ENCODE measurements around the gene HDAC4.
A peak's percentile ranks its signal among the peaks of the same experiment; 100 is the strongest.
"Not testable (repeated sequence)": the region's sequence is repeated elsewhere in the genome, so short reads cannot be mapped to it uniquely, and the experiment has no call there.

HDAC4 gene

DNA sequence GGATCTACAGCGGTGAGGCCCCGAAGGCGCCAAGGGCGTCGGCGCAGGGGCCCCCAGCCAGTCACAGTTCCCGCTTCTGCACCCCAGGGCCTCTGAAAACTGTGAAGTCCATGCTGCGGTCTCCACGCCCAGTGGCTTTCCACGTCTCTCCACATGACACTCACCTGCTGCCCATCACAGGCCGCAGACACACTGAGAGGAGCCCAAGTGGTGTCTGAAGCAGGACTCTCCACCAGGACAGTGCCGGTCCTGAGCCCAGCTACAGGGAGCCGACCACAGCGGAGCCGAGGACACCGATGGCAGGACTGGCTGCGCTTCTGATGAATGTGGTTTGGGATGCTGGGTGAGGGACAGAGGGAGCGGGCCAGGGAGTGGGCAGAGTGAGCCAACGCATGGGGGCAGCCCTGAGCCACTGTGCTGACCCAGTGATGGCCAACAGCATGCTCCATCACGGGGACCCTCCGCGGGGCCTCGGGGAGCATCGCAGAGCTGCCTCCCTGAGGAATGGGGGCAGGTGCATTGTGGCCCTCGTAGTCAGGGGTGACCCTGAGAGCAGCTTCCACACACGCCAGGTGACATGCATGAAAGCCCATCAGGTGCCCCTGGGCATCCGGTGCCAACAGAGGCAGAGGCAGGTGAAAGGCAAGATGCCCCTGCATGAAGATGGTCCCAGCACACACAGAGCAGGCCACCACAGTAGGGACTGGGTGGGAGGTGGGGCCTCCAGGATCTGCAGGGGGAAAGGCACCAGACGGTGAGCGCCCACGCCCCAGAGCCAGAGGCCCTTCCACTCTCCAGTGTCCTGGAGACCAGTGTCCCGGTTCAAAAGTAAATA, 116.6 kb downstream of the HDAC4 start:
- H3K4me3 Mint-ChIP-seq, result peak overlapping the region; percentile 62
- CTCF ChIA-PET, result no interaction called here
- peaks cover 61% of the 10 kb centered on the region for H3K4me1 Mint-ChIP-seq

DNA sequence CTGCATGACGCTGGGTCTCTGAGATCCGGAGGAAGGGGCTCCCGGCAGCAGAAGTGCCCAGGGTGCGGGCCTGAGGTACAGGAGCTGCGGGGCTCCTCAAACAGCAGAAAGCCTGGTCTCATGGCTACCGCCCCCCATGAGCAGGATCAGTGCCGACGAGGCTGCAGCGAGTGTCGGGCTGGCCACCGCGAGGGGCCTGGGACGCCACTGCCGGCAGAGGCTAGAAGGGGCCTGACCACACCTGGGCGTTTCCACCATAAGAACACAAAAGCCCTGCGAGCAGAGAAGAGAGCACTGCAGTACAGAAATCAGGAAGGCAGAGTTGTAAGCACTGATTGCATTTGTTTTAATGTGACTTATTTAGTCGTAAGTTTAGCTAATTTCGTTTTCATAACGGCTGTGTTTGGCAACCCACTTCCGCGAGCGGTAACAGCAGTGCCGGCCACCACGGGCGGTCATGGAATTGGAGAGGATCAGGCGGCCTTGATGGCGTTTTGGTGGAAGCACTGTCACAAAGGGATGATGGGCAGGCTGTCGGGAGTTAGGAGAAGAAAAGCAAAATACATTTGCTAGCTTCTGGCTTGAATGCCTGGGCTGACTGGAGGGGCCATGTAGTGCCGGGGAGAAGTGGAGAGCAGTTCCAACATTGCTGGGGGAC, 117.4 kb downstream of the HDAC4 start:
- Mint-ChIP-seq H3K27ac (no peak overlapping the region), H3K27me3 (no peaks in the 10 kb centered on the region), H3K36me3 (peaks cover 24% of the 10 kb centered on the region), H3K4me1 (peaks cover 61% of the 10 kb centered on the region), H3K4me3 (no peak overlapping the region), H3K9me3 (no peaks in the 10 kb centered on the region)
- no peak for DNase-seq
- CTCF ChIA-PET, result no interaction called here

More for the DNA sequence above, 116.6 kb downstream of the HDAC4 start:
- Mint-ChIP-seq H3K9me3 (no peaks in the 10 kb centered on the region), H3K27me3 (no peaks in the 10 kb centered on the region), H3K36me3 (peaks cover 22% of the 10 kb centered on the region), H3K27ac (peak overlapping the region; percentile 91)
- no peak for DNase-seq

GRCh38 chr2:239282448-239283287, 118.2 kb downstream of the HDAC4 start:
- H3K9me3 Mint-ChIP-seq, result no peaks in the 10 kb centered on the region
- peaks cover 60% of the 10 kb centered on the region for H3K4me1 Mint-ChIP-seq
- peaks cover 22% of the 10 kb centered on the region for H3K36me3 Mint-ChIP-seq
- CTCF ChIA-PET, result no interaction called here
- no peak overlapping the region for H3K4me3 Mint-ChIP-seq
- no peak overlapping the region for H3K27ac Mint-ChIP-seq
- no peaks in the 10 kb centered on the region for H3K27me3 Mint-ChIP-seq
- DNase-seq, result no peak

DNA sequence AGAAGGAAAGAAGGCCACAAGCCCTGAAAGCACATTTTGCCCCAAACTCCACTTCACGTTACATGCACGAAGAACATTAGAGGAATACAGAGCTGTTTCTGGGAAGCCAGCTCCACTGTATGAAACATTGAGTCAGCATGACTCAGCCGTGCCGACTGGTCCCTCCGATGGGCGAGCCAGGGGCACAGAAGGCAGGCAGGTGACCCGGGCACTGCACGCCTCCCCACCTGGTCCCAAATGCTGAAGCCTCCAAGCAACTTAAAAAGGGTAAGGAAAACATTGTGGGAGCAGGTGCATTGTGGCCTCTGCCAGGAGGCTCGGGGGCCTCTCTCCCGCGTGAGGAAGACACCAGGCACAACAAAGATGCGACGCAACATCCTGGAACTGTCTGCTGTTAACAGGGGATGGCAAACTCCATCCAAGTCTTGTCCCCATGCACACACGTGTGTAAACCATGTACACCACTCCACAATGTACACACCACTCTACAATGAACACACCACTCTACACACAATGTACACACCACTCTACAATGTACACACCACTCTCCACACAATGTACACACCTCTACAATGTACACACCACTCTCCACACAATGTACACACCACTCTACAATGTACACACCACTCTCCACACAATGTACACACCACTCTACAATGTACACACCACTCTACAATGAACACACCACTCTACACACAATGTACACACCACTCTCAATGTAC, 120.4 kb downstream of the HDAC4 start:
- H3K9me3 Mint-ChIP-seq, H3K27me3 Mint-ChIP-seq, H3K27ac Mint-ChIP-seq, CTCF ChIA-PET, H3K4me3 Mint-ChIP-seq: not testable (repeated sequence)
- Mint-ChIP-seq H3K36me3 (peaks cover 11% of the 10 kb centered on the region), H3K4me1 (peaks cover 59% of the 10 kb centered on the region)
- DNase-seq, result peak; percentile 35

DNA sequence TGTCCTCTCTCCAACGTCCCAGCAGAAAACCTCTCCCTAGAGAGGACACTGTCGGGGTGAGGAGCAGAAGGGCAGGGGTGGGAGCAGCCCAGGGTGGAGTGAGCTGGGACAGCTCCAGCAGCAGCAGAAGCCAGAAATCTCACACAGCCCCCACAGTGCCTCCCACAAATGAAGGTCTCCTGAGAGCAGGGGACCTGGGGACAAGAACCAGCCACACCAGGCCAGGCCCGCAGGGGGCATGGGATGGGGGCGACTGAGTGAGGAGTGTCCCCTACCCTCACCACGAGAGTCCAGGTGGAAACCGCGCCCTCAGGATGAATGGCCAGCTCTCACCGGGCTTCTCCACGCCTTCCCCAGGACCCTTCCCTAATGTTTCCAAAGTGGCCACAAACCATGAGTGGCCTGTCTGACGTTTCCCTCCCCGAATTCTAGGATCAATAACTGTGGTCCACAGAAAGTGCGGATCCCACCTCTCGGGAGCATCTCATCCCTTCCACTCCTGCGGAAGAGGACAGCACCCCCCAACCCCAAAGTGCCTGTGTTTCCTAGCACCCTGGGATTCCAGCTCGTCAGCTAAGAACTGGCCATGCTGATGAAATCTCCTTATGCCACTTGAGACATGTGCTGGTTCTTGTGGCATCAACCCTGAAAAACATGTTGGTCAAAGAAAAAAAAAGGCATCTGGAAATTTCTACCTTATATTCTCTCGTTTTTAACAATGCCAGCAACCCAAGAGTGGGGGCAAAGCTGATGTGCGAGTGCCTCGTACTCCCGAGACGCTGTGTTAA, 121.1 kb downstream of the HDAC4 start:
- Mint-ChIP-seq H3K9me3 (no peaks in the 10 kb centered on the region), H3K36me3 (peaks cover 13% of the 10 kb centered on the region), H3K4me3 (no peak overlapping the region), H3K27me3 (no peaks in the 10 kb centered on the region), H3K27ac (no peak overlapping the region), H3K4me1 (peaks cover 59% of the 10 kb centered on the region)
- CTCF ChIA-PET, result interaction anchor here (1.2 kb wide), 1 partner anchor 12 kb away, joined by 4 read pairs; no protein-coding TSS in a partner anchor
- DNase-seq, result peak; percentile 11

DNA sequence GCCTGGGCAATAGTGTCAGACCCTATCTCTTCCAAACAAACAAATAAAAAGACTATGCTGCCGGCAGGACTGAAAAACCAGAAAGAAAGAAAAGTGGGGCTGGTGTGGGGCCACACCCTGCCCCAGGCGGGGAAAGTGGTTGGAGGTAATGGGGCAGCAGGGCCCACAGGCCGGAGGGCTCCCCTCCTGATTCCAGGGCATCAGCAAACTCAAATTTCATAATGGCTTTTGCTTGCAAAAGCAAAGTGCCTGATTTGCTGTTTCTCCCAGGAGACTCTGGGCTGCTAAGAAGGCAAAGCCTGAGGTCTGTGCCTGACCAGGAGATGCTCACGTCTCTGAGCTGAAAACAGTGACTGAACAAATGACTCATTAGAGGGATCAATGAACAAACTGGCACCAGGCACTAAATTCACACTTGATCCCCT, 121.9 kb downstream of the HDAC4 start:
- no peak overlapping the region for H3K4me3 Mint-ChIP-seq
- DNase-seq, result no peak
- no peaks in the 10 kb centered on the region for H3K9me3 Mint-ChIP-seq
- no peak overlapping the region for H3K27ac Mint-ChIP-seq
- peaks cover 15% of the 10 kb centered on the region for H3K36me3 Mint-ChIP-seq
- no peaks in the 10 kb centered on the region for H3K27me3 Mint-ChIP-seq
- H3K4me1 Mint-ChIP-seq, result peaks cover 59% of the 10 kb centered on the region
- CTCF ChIA-PET, result interaction anchor here (1.2 kb wide), 1 partner anchor 12 kb away, joined by 4 read pairs; no protein-coding TSS in a partner anchor

GRCh38 chr2:239278361-239278760, 122.5 kb downstream of the HDAC4 start:
- DNase-seq, result peak; percentile 1
- Mint-ChIP-seq H3K36me3 (peaks cover 16% of the 10 kb centered on the region), H3K4me1 (peaks cover 59% of the 10 kb centered on the region), H3K9me3 (no peaks in the 10 kb centered on the region), H3K27ac (no peak overlapping the region), H3K4me3 (no peak overlapping the region), H3K27me3 (no peaks in the 10 kb centered on the region)
- CTCF ChIA-PET, result no interaction called here

GRCh38 chr2:239277401-239278085, 123.3 kb downstream of the HDAC4 start:
- peaks cover 66% of the 10 kb centered on the region for H3K4me1 Mint-ChIP-seq
- peak; percentile 13 for DNase-seq
- H3K27me3 Mint-ChIP-seq, result no peaks in the 10 kb centered on the region
- peaks cover 20% of the 10 kb centered on the region for H3K36me3 Mint-ChIP-seq
- no peaks in the 10 kb centered on the region for H3K9me3 Mint-ChIP-seq
- CTCF ChIA-PET, result no interaction called here
- no peak overlapping the region for H3K4me3 Mint-ChIP-seq
- peak overlapping the region; percentile 20 for H3K27ac Mint-ChIP-seq

GRCh38 chr2:239276851-239277250, 124.0 kb downstream of the HDAC4 start:
- no peaks in the 10 kb centered on the region for H3K27me3 Mint-ChIP-seq
- no peaks in the 10 kb centered on the region for H3K9me3 Mint-ChIP-seq
- peak overlapping the region; percentile 46 for H3K27ac Mint-ChIP-seq
- no peak overlapping the region for H3K4me3 Mint-ChIP-seq
- peaks cover 23% of the 10 kb centered on the region for H3K36me3 Mint-ChIP-seq
- CTCF ChIA-PET, result no interaction called here
- peaks cover 73% of the 10 kb centered on the region for H3K4me1 Mint-ChIP-seq
- DNase-seq, result peak; percentile 14

DNA sequence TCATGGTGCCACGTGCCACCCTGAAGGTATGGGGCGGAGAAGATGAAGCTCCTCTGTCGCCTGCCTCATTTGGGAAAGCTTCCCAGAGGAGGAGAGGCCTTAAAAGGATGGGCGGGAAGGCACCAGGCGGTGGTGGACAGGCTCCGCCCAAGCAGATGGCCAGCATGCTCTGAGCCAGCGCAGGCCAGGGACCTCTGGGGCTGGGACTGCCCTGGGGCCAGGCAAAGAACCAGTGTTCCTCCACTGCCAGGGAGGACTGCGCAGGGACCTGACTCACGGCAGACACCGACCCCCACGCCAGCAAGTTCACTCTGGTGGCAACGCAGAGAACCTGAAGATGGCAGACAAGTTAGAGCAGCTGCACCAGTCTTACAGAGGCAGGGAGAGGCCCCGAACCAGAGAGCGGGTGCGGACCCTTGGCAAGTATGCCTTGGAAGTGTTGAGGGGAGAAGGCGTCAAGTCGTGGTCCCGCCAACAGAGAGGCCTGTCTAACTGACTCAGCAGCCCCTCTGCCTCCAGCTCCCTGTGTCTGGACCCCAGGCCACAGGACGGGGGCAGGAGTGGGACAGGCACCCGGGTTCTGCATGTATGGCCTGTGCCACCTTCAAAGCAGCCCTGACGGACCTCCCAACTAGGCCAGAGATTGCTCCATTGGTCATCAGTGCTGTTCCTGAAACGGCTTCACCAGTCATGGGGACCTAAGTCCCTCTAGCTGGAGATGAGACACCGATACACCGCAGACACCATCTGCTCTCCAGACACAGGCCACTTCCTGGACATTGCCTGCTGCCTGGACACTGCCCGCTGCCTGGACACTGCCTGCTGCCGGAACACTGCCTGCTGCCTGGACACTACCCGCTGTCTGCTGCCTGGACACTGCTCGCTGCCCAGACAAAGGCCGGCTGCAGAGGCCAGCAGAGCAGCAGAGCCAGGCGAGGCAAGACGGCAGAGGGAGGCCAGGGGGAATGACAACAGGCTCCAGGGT, 124.7 kb downstream of the HDAC4 start:
- H3K27ac Mint-ChIP-seq, result peak overlapping the region; percentile 96
- H3K36me3 Mint-ChIP-seq, result peaks cover 26% of the 10 kb centered on the region
- no peak overlapping the region for H3K4me3 Mint-ChIP-seq
- CTCF ChIA-PET, result interaction anchor here (0.8 to 2.4 kb wide), 6 partner anchors 9 to 46 kb away, joined by 3 to 14 read pairs (median 6); no protein-coding TSS in a partner anchor
- no peaks in the 10 kb centered on the region for H3K27me3 Mint-ChIP-seq
- H3K9me3 Mint-ChIP-seq, result no peaks in the 10 kb centered on the region
- DNase-seq, result peak; percentile 20
- peaks cover 78% of the 10 kb centered on the region for H3K4me1 Mint-ChIP-seq

DNA sequence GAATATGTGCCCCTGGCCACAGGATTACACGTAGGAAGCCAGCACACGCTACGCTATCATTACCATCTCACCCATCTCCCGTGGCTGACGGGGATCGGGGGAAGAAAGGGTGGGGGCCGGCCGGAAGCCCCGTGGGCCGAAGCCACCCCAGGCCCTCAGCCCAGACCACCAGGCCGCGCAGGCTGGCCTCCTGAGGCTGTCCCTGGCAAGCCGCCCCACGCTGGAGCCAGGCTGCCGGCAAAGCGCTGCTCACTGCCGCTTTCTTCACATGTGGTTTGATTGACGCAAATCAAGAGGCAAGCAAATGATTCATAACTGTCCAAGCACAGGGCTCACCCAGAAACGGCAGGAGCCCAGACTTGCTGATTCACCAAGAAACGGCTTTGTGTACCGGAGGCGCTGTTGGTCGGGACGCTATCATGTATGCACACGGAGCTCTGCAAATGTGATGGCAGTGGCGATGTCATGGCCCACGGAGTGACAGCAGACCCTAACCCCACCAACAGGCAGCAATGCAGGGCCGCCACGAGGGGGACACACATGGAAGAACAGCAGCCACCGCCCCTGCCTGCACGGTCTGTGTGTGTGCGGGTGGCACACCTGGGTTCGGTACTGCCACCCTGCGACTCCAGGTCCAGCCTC, 125.7 kb downstream of the HDAC4 start:
- no peaks in the 10 kb centered on the region for H3K27me3 Mint-ChIP-seq
- H3K9me3 Mint-ChIP-seq, result no peaks in the 10 kb centered on the region
- CTCF ChIA-PET, result interaction anchor here (0.8 to 2.4 kb wide), 7 partner anchors 8 to 45 kb away, joined by 3 to 14 read pairs (median 3); no protein-coding TSS in a partner anchor
- peak overlapping the region; percentile 62 for H3K4me3 Mint-ChIP-seq
- peaks cover 30% of the 10 kb centered on the region for H3K36me3 Mint-ChIP-seq
- peaks cover 83% of the 10 kb centered on the region for H3K4me1 Mint-ChIP-seq
- peak; percentile 88 for DNase-seq
- peak overlapping the region; percentile 96 for H3K27ac Mint-ChIP-seq
